A673 (cell line): ENCODE results near the gene TP53I13. TPM values are rescaled to one million over a fixed set of nuclear protein-coding genes. Genes with fewer than 3 reads are reported as not detected.

Experiments
- BruUV-seq: library from RNA; stranded (reverse); fragments of 400-500 nt; replicated peaks from 2 replicates; lab custom pipeline; 2021; lab: Mats Ljungman, UMichigan
- CTCF ChIA-PET: fragments of 300-600 bp; sonication (Branson Sonifier 250); formaldehyde crosslinking; loops from one replicate; lab custom pipeline; 2022; ENCODE audit warnings: antibody characterized with exemption; lab: Charles Lee
- POLR2A ChIA-PET: fragments of 300-600 bp; sonication (Branson Sonifier 250); formaldehyde crosslinking; loops from one replicate; lab custom pipeline; 2022; ENCODE audit warnings: antibody characterized with exemption; ENCODE audit not compliant: low non-redundant PET; lab: Charles Lee
- DNase-seq: peaks from one replicate; pipeline ENCODE4 v3.0.0-alpha.2; 2015; ENCODE audit warnings: low spot score
- H3K27ac ChIP-seq: fragments of 200-600 bp; sonication (generic); 2 replicates; pipeline ENCODE4 v1.5.1; 2016; ENCODE audit warnings: mixed run types, low read depth, mild to moderate bottlenecking, mixed read lengths, antibody characterized with exemption, low read length; ENCODE audit not compliant: poor library complexity, severe bottlenecking
- H3K27me3 ChIP-seq: fragments of 200-600 bp; sonication (generic); replicated peaks from 2 replicates; pipeline ENCODE4 v1.6.1; 2017; ENCODE audit warnings: mixed run types, low read depth, mild to moderate bottlenecking, mixed read lengths, antibody characterized with exemption, low read length; ENCODE audit not compliant: insufficient read depth, poor library complexity
- H3K36me3 ChIP-seq: fragments of 200-600 bp; sonication (generic); 2 replicates; pipeline ENCODE4 v1.6.1; 2016; ENCODE audit warnings: mixed run types, mild to moderate bottlenecking, mixed read lengths, antibody characterized with exemption, low read length; ENCODE audit not compliant: insufficient read depth, poor library complexity, severe bottlenecking
- H3K4me1 ChIP-seq: fragments of 200-600 bp; sonication (generic); 2 replicates; pipeline ENCODE4 v1.6.1; 2017; ENCODE audit warnings: mixed run types, mild to moderate bottlenecking, mixed read lengths, antibody characterized with exemption, low read length; ENCODE audit not compliant: insufficient read depth, poor library complexity, severe bottlenecking
- H3K4me3 ChIP-seq: fragments of 200-600 bp; sonication (generic); 2 replicates; pipeline ENCODE4 v1.5.1; 2016; ENCODE audit warnings: low read depth, mixed run types, mild to moderate bottlenecking, mixed read lengths, low read length; ENCODE audit not compliant: poor library complexity, severe bottlenecking
- H3K9me3 ChIP-seq: fragments of 200-600 bp; sonication (generic); 2 replicates; pipeline ENCODE4 v1.6.1; 2016; ENCODE audit warnings: mixed run types, low read depth, mild to moderate bottlenecking, mixed read lengths, antibody characterized with exemption, low read length; ENCODE audit not compliant: poor library complexity, severe bottlenecking
- EZH2 ChIP-seq: fragments of 200-600 bp; sonication (generic); IDR thresholded peaks from 2 replicates; pipeline ENCODE4 v1.6.1; 2017; ENCODE audit warnings: borderline replicate concordance, low read depth, mild to moderate bottlenecking, mixed read lengths, antibody characterized with exemption, low read length; ENCODE audit not compliant: poor library complexity, severe bottlenecking
- intact Hi-C: fragments of 100-400 bp; cut with micrococcal nuclease; formaldehyde crosslinking; loops from one replicate; pipeline ENCODE4 v1.10.0; 2022; ENCODE audit not compliant: unreplicated experiment
- total RNA-seq: library from RNA; stranded (reverse); gene quantifications from 2 replicates; pipeline ENCODE4 v1.2.3, GENCODE V29; 2021
- TF ChIP-seq, protein P1 (sequence below): fragments of 300-800, 200-600 bp; sonication (generic); conservative IDR thresholded peaks from 2 replicates; pipeline ENCODE4 v1.5.1; 2017; ENCODE audit warnings: low read depth, mild to moderate bottlenecking, antibody characterized with exemption, low read length, moderate library complexity, mixed read lengths

Gene TP53I13
- total RNA-seq, 1 experiment from 2014 or later, result 34.6 TPM

DNA sequence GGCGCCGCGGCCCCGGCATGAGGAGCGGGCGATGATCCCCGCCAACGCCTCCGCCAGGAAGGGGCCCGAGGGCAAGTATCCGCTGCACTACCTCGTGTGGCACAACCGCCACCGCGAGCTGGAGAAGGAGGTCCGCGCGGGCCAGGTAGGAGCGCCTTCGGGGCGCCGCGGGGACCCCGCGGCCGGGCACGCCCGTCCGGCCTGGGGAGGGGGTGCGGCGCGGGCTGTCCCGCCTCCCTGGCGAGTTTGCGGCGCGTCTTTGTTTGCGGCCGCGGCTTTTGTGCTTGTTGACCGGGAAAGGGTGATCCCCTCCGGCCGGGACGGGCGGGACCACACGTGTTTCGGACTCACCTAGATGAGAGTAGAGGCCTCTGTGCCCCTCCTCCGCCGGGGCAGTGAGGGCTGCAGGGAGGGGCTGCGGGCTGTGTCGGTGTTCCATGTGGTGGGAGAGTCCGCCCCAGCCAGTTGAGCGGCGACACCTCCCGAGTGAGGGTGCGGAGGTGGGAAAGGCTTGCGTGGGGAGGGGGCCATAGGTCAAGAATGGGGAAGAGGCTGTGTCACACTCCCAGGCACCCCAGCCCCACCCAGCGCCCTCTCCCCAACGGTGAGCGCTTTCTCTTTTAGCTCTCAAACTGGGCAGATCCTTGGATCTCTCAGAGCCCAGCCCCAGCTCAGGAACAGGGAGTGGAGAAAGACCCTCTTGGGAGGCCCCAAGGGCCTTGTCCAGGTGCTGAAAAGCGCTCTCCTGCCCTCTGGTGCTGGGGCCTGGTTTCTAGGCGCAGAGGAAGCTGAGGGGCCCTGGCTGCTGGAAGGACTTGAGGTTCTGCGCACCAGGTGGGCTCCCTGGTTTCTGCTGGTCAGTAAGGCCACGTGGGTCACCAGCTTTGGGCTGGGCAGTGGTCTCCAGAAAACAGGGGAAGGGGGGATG is 25.4 kb downstream of the TP53I13 start:
- POLR2A ChIA-PET, result interaction anchor here (0.6 kb wide), 1 partner anchor 1889 kb away, joined by 3 read pairs; no protein-coding TSS in a partner anchor

DNA sequence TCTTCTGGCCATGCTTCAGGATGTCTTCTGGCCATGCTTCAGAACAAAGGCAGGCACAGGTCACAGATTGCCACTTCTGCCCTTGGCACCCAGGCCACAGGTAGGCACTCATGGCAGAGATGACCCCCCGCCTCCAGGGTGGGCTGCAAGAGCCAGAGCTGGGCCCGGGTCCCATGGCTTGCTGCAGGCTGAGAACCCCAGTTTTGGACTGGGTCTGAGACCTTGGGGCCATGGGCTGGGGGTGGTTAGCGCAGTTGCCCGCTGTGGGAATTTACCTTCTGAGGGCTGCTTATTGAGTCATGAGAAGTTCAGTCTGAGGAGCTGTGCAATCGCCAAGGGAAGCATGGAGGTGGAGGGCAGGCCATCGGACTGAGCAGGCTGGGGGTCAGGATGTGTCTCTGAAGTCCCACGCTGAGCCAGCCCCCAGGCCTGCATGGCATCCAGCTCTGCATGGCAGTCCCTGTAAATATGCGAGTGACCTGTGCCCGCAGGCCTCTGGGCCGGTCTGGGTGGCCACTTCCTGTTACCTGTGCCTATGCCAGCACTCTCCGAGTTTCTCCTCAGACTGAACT is 26.1 kb downstream of the TP53I13 start:
- ChIA-PET POLR2A (interaction anchor here (0.6 kb wide), 1 partner anchor 1888 kb away, joined by 3 read pairs; no protein-coding TSS in a partner anchor), CTCF (no interaction called here)
- BruUV-seq, result no TSS peak
- H3K9me3 ChIP-seq, result no peaks in the 10 kb centered on the region
- no peaks in the 10 kb centered on the region for H3K27me3 ChIP-seq
- no peak for DNase-seq
- peaks cover 79% of the 10 kb centered on the region for H3K4me1 ChIP-seq
- intact Hi-C loops, result no loop called here
- peak overlapping the region; percentile 90 for H3K27ac ChIP-seq
- TF ChIP-seq EZH2, result no peak
- TF ChIP-seq, protein P1, sequence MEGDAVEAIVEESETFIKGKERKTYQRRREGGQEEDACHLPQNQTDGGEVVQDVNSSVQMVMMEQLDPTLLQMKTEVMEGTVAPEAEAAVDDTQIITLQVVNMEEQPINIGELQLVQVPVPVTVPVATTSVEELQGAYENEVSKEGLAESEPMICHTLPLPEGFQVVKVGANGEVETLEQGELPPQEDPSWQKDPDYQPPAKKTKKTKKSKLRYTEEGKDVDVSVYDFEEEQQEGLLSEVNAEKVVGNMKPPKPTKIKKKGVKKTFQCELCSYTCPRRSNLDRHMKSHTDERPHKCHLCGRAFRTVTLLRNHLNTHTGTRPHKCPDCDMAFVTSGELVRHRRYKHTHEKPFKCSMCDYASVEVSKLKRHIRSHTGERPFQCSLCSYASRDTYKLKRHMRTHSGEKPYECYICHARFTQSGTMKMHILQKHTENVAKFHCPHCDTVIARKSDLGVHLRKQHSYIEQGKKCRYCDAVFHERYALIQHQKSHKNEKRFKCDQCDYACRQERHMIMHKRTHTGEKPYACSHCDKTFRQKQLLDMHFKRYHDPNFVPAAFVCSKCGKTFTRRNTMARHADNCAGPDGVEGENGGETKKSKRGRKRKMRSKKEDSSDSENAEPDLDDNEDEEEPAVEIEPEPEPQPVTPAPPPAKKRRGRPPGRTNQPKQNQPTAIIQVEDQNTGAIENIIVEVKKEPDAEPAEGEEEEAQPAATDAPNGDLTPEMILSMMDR, result 0 out of 2 replicates have a peak, but pooled peaks have one; percentile 7
- H3K36me3 ChIP-seq, result no peaks in the 10 kb centered on the region
- H3K4me3 ChIP-seq, result peak overlapping the region; percentile 97

More for the DNA sequence above, 25.4 kb downstream of the TP53I13 start:
- no peak for TF ChIP-seq EZH2
- TF ChIP-seq, protein P1, result peak; percentile 42; the same call in 1 of the 2 replicates
- Histone ChIP-seq H3K4me1 (peaks cover 73% of the 10 kb centered on the region), H3K4me3 (peak overlapping the region; percentile 97), H3K36me3 (no peaks in the 10 kb centered on the region), H3K27me3 (no peaks in the 10 kb centered on the region), H3K27ac (peak overlapping the region; percentile 90), H3K9me3 (no peaks in the 10 kb centered on the region)
- DNase-seq, result peak; percentile 61
- no TSS peak for BruUV-seq
- CTCF ChIA-PET, result interaction anchor here (1.0 kb wide), 1 partner anchor 22 kb away, joined by 3 read pairs; no protein-coding TSS in a partner anchor
- intact Hi-C loops, result no loop called here

- no peaks in the 10 kb centered on the region for H3K9me3 ChIP-seq
- intact Hi-C loops, result no loop called here
- CTCF ChIA-PET, result no interaction called here
- no peak for DNase-seq
- peaks cover 72% of the 10 kb centered on the region for H3K4me1 ChIP-seq
- no peaks in the 10 kb centered on the region for H3K27me3 ChIP-seq
- TF ChIP-seq EZH2, result no peak
- TF ChIP-seq, protein P1, result no peak
- BruUV-seq, result no TSS peak
- H3K36me3 ChIP-seq, result no peaks in the 10 kb centered on the region
- peak overlapping the region; percentile 90 for H3K27ac ChIP-seq
- H3K4me3 ChIP-seq, result peak overlapping the region; percentile 97
- POLR2A ChIA-PET, result no interaction called here
These were observed 26.8 kb downstream of the TP53I13 start for GRCh38 chr17:29595107-29595942.
